Iris pigment epithelial cell (primary cell): ENCODE data around the gene HEPHL1.
A peak's percentile ranks its signal among the peaks of the same experiment; 100 is the strongest.
"Not testable (repeated sequence)": the region's sequence is repeated elsewhere in the genome, so short reads cannot be mapped to it uniquely, and the experiment has no call there.

Experiments
- DNase-seq: peaks from one replicate; pipeline ENCODE4 v3.0.0-alpha.2; 2011; ENCODE audit warnings: low read depth

The HEPHL1 gene

DNA sequence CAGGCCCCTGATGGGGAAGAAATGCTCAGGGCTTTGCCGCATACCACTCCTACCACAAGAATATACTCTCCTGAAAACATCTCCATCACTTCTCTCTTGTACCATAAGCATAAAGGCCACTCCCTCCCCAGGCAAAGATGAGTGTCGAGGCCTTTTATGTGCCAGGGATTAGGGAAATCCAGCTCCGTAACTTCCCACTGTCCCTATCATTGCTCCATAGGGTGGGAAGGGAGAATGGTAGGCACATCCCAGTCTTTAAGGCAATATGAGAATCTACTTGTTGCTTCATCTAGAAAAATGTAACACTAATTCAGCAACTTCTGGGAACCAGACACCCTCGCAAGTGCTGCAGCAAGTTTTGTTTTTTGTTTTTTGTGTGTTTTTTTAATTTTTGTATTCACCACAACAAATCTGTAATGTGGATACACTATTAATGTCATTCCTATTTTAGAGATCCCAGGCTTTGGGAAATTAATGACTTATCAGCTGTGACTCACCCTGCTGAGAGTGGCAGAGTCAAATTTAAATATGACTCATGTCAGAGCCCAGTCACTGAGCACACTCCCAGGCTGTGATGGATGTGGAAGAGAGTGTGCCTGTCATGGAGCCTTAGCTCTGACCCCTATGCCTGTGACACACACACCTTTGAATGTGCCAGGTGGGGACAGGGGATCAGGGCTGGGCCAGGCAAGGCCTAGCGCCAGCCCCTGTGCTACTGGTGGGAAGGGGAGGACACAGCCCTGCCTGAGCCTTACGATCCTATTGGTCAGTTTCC, 130.9 kb downstream of the HEPHL1 start:
- peak; percentile 85 for DNase-seq

DNA sequence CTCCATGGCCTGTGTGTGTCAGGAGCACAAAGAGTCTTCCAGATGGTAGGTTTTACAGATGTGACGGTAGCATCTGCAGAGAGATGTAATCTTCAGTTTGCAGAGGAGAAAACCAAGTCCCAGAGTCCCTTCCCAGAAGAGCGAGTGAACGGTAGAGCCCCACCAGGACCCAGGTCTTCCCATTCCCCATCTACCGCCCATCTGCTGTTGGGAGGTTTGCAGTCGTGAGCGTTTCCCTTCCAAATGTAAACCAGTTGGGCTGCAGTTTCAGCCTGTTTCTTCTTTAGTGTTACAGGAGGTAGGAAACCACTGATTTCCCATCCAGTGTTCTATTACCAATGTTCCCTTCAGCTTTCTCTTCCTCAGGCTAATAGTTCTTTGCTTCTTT, 131.5 kb downstream of the HEPHL1 start:
- DNase-seq = no peak

GRCh38 chr11:94153320-94153719, 132.2 kb downstream of the HEPHL1 start:
- DNase-seq = no peak

DNA sequence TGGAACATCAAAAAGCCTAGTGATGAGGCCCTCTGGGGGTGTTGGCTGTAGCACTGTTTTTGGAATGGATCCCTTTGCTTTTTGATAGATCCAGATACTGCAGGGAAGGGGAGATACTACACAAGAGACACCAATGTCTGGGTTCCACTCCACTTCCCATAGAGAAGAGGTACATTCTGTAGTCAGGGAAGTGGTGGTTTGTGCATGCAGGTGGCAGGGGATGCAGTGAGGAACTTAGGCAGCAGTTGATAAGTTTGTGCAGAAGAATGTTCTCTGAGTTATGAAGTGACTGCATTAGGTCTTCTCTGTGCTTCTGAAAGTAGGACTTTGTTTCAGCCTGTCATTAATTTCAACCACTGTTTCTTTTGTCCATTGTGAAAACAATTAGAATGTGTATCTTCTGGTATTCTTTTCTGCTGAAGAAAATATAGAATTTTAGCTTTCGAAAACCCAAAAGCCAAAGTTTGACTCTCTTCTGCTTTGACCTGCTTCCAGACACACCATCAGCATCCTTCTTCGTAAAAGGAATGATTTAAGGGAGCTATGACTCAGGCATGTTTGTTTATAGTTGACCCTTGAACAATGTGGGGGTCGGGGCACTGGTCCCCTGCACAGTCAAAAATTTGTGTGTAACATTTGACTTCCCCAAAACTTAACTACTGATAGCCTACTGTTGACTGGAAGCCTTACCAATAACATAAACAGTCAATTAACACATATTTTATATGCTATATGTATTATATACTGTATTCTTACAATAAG, 133.1 kb downstream of the HEPHL1 start:
- DNase-seq = no peak

DNA sequence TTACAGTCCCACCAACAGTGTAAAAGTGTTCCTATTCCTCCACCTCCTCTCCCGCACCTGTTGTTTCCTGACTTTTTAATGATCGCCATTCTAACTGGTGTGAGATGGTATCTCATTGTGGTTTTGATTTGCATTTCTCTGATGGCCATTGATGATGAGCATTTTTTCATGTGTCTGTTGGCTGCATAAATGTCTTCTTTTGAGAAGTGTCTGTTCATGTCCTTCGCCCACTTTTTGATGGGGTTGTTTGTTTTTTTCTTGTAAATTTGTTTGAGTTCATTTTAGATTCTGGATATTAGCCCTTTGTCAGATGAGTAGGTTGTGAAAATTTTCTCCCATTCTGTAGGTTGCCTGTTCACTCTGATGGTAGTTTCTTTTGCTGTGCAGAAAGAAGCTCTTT, 136.2 kb downstream of the HEPHL1 start:
- not testable (repeated sequence) for DNase-seq
